WTC11 (cell line): ENCODE results near the gene NTN3. TPM values are rescaled to one million over a fixed set of nuclear protein-coding genes. Genes with fewer than 3 reads are reported as not detected.

Experiments
- ATAC-seq: fragments of 200-7000 bp; cut with Tn5 transposase; 2 replicates; pipeline ENCODE4 v1.10.0; 2021; ENCODE audit warnings: mild to moderate bottlenecking, moderate library complexity
- CTCF ChIA-PET: fragments of 300-600 bp; sonication (Branson Sonifier 250); formaldehyde crosslinking; loops from one replicate; lab custom pipeline; 2021; ENCODE audit warnings: antibody characterized with exemption; lab: Charles Lee
- POLR2A ChIA-PET: fragments of 350-600 bp; sonication (Branson Sonifier 250); formaldehyde crosslinking; loops from one replicate; lab custom pipeline; 2021; ENCODE audit warnings: antibody characterized with exemption; lab: Charles Lee
- DNase-seq: peaks from one replicate; pipeline ENCODE4 v3.0.0; 2021; ENCODE audit warnings: low spot score
- H3K27ac Mint-ChIP-seq: 2 replicates; pipeline ENCODE4 v1.8.0; 2021; ENCODE audit warnings: mixed read lengths
- H3K27me3 Mint-ChIP-seq: 2 replicates; pipeline ENCODE4 v1.8.0; 2021; ENCODE audit warnings: low read depth, mild to moderate bottlenecking, moderate library complexity, mixed read lengths
- H3K36me3 Mint-ChIP-seq: 2 replicates; pipeline ENCODE4 v1.8.0; 2021; ENCODE audit warnings: mixed read lengths
- H3K4me1 Mint-ChIP-seq: 2 replicates; pipeline ENCODE4 v1.8.0; 2022; ENCODE audit warnings: mixed read lengths
- H3K4me3 Mint-ChIP-seq: 2 replicates; pipeline ENCODE4 v1.8.0; 2021; ENCODE audit warnings: mild to moderate bottlenecking, moderate library complexity, mixed read lengths
- H3K9me3 Mint-ChIP-seq: 2 replicates; pipeline ENCODE4 v1.8.0; 2021; ENCODE audit warnings: mixed read lengths
- ATF3 ChIP-seq: sonication (generic); formaldehyde crosslinking; conservative IDR thresholded peaks from 2 replicates; pipeline ENCODE4 v1.8.1; 2022; ENCODE audit warnings: mild to moderate bottlenecking, missing genetic modification reagents
- ATF6 ChIP-seq: sonication (generic); formaldehyde crosslinking; IDR thresholded peaks from 2 replicates; pipeline ENCODE4 v1.8.1; 2023; ENCODE audit warnings: mild to moderate bottlenecking, missing genetic modification reagents
- CBFB ChIP-seq: sonication (generic); formaldehyde crosslinking; IDR thresholded peaks from 2 replicates; pipeline ENCODE4 v1.8.1; 2022; ENCODE audit warnings: mild to moderate bottlenecking, low read depth, missing genetic modification reagents
- FOXP4 ChIP-seq: sonication (generic); formaldehyde crosslinking; IDR thresholded peaks from 2 replicates; pipeline ENCODE4 v1.8.0; 2022; ENCODE audit warnings: mild to moderate bottlenecking, missing genetic modification reagents
- IRF2 ChIP-seq: sonication (generic); formaldehyde crosslinking; IDR thresholded peaks from 2 replicates; pipeline ENCODE4 v1.8.0; 2022; ENCODE audit warnings: low read depth, missing genetic modification reagents, borderline replicate concordance
- KAT7 ChIP-seq: sonication (generic); formaldehyde crosslinking; IDR thresholded peaks from 2 replicates; pipeline ENCODE4 v1.8.1; 2023; ENCODE audit warnings: missing genetic modification reagents, mild to moderate bottlenecking, borderline replicate concordance
- SMAD4 ChIP-seq: sonication (generic); formaldehyde crosslinking; IDR thresholded peaks from 2 replicates; pipeline ENCODE4 v1.8.0; 2022; ENCODE audit warnings: mild to moderate bottlenecking, missing genetic modification reagents
- ZBTB21 ChIP-seq: sonication (generic); formaldehyde crosslinking; IDR thresholded peaks from 2 replicates; pipeline ENCODE4 v1.8.1; 2023; ENCODE audit warnings: mild to moderate bottlenecking, missing genetic modification reagents, borderline replicate concordance
- ZBTB43 ChIP-seq: sonication (generic); formaldehyde crosslinking; IDR thresholded peaks from 2 replicates; pipeline ENCODE4 v1.8.1; 2023; ENCODE audit warnings: mild to moderate bottlenecking, missing genetic modification reagents
- ZNF121 ChIP-seq: sonication (generic); formaldehyde crosslinking; IDR thresholded peaks from 2 replicates; pipeline ENCODE4 v1.8.0; 2023; ENCODE audit warnings: missing genetic modification reagents
- ZNF423 ChIP-seq: fragments of 250-450 bp; sonication (Bioruptor Pico); IDR thresholded peaks from 2 replicates; pipeline ENCODE4 v2.1.2; 2022; ENCODE audit warnings: mild to moderate bottlenecking, moderate library complexity
- total RNA-seq: library from RNA; stranded (reverse); gene quantifications from 3 replicates; pipeline ENCODE4 v1.2.3, GENCODE V29; 2021

NTN3 gene
- total RNA-seq, 1 experiment from 2014 or later: 0.92 TPM

- POLR2A ChIA-PET: no interaction called here
- H3K9me3 Mint-ChIP-seq: no peaks in the 10 kb centered on the region
- TF ChIP-seq KAT7 (CRISPR knock-in tag) (no peak), IRF2 (CRISPR knock-in tag) (0 out of 2 replicates have a peak, but pooled peaks have one; percentile 15)
- TF ChIP-seq, all 79 proteins: peak for 1
- peaks cover 5% of the 10 kb centered on the region for H3K27me3 Mint-ChIP-seq
- CTCF ChIA-PET: interaction anchor here (0.6 to 0.7 kb wide), 2 partner anchors 69 to 81 kb away, joined by 3 to 4 read pairs; no protein-coding TSS in a partner anchor
- ATAC-seq (no peak), DNase-seq (no peak)
- peaks cover 6% of the 10 kb centered on the region; the same call in 1 of the 2 replicates for H3K36me3 Mint-ChIP-seq
- H3K27ac Mint-ChIP-seq: no peak overlapping the region; the same call in 1 of the 2 replicates
- peaks cover 6% of the 10 kb centered on the region for H3K4me1 Mint-ChIP-seq
- no peak overlapping the region for H3K4me3 Mint-ChIP-seq
These were observed 6.8 kb upstream of the NTN3 start for GRCh38 chr16:2464333-2464732.

- POLR2A ChIA-PET: interaction anchor here (0.9 kb wide), 1 partner anchor 11 kb away, joined by 3 read pairs; no protein-coding TSS in a partner anchor
- peaks cover 20% of the 10 kb centered on the region for H3K27me3 Mint-ChIP-seq
- H3K36me3 Mint-ChIP-seq: peaks cover 6% of the 10 kb centered on the region; the same call in 1 of the 2 replicates
- no peak overlapping the region for H3K4me3 Mint-ChIP-seq
- H3K4me1 Mint-ChIP-seq: peaks cover 14% of the 10 kb centered on the region
- ATAC-seq (peak; percentile 27), DNase-seq (peak; percentile 50)
- peak overlapping the region; percentile 57 for H3K27ac Mint-ChIP-seq
- 0 out of 2 replicates have a peak, but pooled peaks have one; percentile 25 for TF ChIP-seq FOXP4 (CRISPR knock-in tag)
- TF ChIP-seq ZNF423 (CRISPR knock-in tag): no peak
- no peak for TF ChIP-seq CBFB (CRISPR knock-in tag)
- TF ChIP-seq ZNF121 (CRISPR knock-in tag): peak; percentile 56; the same call in 1 of the 2 replicates
- TF ChIP-seq SMAD4 (CRISPR knock-in tag): no peak
- CTCF ChIA-PET: no interaction called here
- no peaks in the 10 kb centered on the region for H3K9me3 Mint-ChIP-seq
These were observed 5.3 kb upstream of the NTN3 start for GRCh38 chr16:2465653-2466415.

GRCh38 chr16:2466667-2467527, 4.2 kb upstream of the NTN3 start:
- H3K4me1 Mint-ChIP-seq: peaks cover 14% of the 10 kb centered on the region
- ATAC-seq (no peak), DNase-seq (no peak)
- ChIA-PET POLR2A (interaction anchor here (0.9 kb wide), 1 partner anchor 12 kb away, joined by 3 read pairs; no protein-coding TSS in a partner anchor), CTCF (interaction anchor here (1.0 to 5.9 kb wide), 5 partner anchors 26 to 215 kb away, joined by 3 to 53 read pairs (median 6); partner anchors contain the start of genes ATP6V0C, CCNF and ECI1)
- H3K4me3 Mint-ChIP-seq: peak overlapping the region; percentile 49
- TF ChIP-seq ZBTB21 (CRISPR knock-in tag) (0 out of 2 replicates have a peak, but pooled peaks have one; percentile 18), ATF3 (CRISPR knock-in tag) (no peak), ATF6 (CRISPR knock-in tag) (no peak), ZBTB43 (CRISPR knock-in tag) (0 out of 2 replicates have a peak, but pooled peaks have one; percentile 14)
- H3K27me3 Mint-ChIP-seq: peaks cover 22% of the 10 kb centered on the region
- H3K9me3 Mint-ChIP-seq: no peaks in the 10 kb centered on the region
- peaks cover 6% of the 10 kb centered on the region; the same call in 1 of the 2 replicates for H3K36me3 Mint-ChIP-seq
- no peak overlapping the region for H3K27ac Mint-ChIP-seq
